Thyroid gland (tissue), 4 donors: ENCODE measurements around the gene AVPR1B.

Experiments
- CTCF ChIP-seq, 6 experiments: fragments of 200-600 bp in 3 of 6; fragments of 450-650 bp in 3 of 6; sonication (generic) in 3 of 6; IDR thresholded peaks; one replicate each; pipeline ENCODE4 v1.5.1; 2016 to 2019; ENCODE audit warnings: antibody characterized with exemption in 6 of 6, mild to moderate bottlenecking in 2 of 6, inconsistent platforms in 1 of 6, moderate library complexity in 1 of 6
- POLR2A ChIP-seq, 2 donors: fragments of 450-650 bp; IDR thresholded peaks; one replicate each; pipeline ENCODE4 v1.6.1; 2017; ENCODE audit warnings: antibody characterized with exemption in 2 of 2, mild to moderate bottlenecking in 2 of 2, moderate library complexity in 1 of 2

GRCh38 chr1:206127336-206127735 is 10.1 kb upstream of the AVPR1B start:
- no peak for TF ChIP-seq CTCF (IDR thresholded peaks at IDR 0.05)
- TF ChIP-seq POLR2A (IDR thresholded peaks at IDR 0.05) = no peak
